Neural cell (in vitro differentiated cells): ENCODE measurements around the gene FLT1.

ENCODE experiments used
- CTCF ChIP-seq: fragments of 450-650 bp; IDR thresholded peaks from 2 replicates; pipeline ENCODE4 v1.5.1; 2014; ENCODE audit warnings: antibody characterized with exemption, mild to moderate bottlenecking, moderate library complexity; ENCODE audit not compliant: poor library complexity, severe bottlenecking
- REST ChIP-seq: IDR thresholded peaks from 2 replicates; pipeline ENCODE4 v1.6.1; 2012; ENCODE audit warnings: borderline replicate concordance

GRCh38 chr13:28441529-28441928 is 53.4 kb downstream of the FLT1 start:
- TF ChIP-seq CTCF (no peak), REST (no peak)
